GM19372 (cell line): ENCODE measurements around the gene PRSS33.

ENCODE experiments used
- ATAC-seq: cut with Tn5 transposase; IDR thresholded peaks from one replicate; pipeline ENCODE4 v1.9.1; 2021; ENCODE audit warnings: mild to moderate bottlenecking, low read depth, moderate library complexity; ENCODE audit not compliant: unreplicated experiment

The PRSS33 gene

GRCh38 chr16:2766430-2767139, 20.8 kb downstream of the PRSS33 start:
- ATAC-seq, result no peak

DNA sequence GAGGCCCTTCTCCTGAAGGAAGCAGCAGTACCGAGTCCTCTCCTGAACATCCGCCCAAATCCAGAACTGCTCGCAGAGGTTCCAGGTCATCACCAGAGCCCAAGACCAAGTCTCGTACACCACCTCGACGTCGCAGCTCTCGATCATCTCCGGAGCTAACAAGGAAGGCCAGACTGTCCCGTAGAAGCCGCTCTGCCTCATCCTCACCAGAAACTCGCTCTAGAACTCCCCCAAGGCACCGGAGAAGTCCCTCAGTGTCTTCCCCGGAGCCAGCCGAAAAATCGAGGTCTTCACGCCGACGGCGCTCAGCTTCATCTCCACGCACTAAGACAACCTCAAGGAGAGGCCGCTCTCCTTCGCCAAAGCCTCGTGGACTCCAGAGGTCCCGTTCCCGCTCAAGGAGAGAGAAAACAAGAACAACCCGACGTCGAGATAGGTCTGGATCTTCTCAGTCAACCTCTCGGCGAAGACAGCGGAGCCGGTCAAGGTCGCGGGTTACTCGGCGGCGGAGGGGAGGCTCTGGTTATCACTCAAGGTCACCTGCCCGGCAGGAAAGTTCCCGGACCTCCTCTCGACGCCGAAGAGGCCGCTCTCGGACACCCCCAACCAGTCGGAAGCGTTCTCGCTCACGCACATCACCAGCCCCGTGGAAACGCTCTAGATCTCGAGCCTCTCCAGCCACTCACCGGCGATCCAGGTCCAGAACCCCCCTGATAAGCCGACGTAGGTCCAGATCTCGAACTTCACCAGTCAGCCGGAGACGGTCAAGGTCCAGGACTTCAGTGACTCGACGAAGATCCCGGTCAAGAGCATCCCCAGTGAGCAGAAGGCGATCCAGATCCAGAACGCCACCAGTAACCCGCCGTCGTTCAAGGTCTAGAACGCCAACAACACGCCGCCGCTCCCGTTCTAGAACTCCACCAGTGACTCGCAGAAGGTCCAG, 21.6 kb downstream of the PRSS33 start:
- ATAC-seq, result no peak

GRCh38 chr16:2764718-2765117, 22.6 kb downstream of the PRSS33 start:
- ATAC-seq, result no peak

DNA sequence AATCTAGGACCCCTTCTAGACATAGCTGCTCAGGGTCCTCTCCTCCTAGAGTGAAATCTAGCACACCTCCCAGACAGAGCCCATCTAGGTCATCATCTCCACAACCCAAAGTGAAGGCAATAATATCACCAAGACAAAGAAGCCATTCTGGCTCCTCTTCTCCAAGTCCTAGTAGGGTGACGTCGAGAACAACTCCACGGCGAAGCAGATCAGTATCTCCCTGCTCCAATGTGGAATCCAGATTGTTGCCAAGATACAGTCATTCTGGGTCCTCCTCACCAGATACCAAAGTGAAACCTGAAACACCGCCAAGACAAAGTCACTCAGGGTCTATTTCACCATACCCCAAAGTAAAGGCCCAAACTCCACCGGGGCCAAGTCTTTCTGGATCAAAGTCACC, 24.2 kb downstream of the PRSS33 start:
- ATAC-seq, result no peak

DNA sequence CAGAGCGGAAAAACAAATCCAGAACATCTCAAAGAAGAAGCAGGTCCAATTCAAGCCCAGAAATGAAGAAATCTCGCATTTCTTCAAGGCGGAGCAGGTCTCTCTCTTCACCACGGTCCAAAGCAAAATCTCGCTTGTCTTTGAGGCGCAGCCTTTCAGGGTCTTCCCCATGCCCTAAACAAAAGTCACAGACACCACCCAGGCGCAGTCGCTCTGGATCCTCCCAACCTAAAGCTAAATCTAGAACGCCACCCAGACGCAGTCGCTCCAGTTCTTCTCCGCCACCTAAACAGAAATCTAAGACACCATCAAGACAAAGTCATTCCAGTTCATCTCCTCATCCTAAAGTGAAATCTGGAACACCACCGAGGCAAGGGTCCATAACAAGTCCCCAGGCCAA, 24.6 kb downstream of the PRSS33 start:
- ATAC-seq, result no peak

- no peak for ATAC-seq
Observed at GRCh38 chr16:2761886-2762583, 25.3 kb downstream of the PRSS33 start.

DNA sequence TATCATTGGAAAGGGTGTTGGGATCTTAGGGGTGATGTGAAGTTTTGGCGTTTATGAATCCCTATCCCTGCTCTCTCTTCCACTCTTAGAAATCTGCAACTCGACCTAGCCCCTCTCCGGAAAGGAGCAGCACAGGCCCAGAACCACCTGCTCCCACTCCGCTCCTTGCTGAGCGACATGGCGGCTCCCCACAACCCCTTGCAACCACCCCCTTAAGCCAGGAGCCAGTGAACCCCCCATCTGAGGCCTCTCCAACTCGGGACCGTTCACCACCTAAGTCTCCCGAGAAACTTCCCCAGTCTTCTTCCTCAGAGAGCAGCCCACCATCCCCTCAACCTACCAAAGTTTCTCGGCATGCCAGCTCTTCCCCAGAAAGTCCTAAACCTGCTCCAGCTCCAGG, 25.9 kb downstream of the PRSS33 start:
- ATAC-seq, result no peak

DNA sequence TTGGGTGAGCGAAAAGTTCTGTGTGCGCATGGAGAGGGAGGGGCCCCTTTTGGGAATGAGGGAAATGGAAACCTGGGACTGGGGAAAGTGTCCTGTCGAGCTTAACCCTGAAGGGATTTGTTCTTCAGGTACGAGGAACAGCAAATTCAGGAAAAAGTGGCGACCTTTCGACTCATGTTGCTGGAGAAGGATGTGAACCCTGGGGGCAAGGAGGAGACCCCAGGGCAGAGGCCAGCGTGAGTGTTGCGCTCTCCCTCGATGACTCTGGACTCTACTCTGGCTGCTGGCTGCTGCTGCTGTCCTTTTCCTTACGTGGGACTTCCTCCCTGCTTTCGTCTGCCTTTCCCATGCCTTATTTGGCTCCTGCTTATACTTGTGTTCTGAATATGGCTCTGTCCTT, 30.0 kb downstream of the PRSS33 start:
- no peak for ATAC-seq

GRCh38 chr16:2756288-2757015, 30.9 kb downstream of the PRSS33 start:
- no peak for ATAC-seq

DNA sequence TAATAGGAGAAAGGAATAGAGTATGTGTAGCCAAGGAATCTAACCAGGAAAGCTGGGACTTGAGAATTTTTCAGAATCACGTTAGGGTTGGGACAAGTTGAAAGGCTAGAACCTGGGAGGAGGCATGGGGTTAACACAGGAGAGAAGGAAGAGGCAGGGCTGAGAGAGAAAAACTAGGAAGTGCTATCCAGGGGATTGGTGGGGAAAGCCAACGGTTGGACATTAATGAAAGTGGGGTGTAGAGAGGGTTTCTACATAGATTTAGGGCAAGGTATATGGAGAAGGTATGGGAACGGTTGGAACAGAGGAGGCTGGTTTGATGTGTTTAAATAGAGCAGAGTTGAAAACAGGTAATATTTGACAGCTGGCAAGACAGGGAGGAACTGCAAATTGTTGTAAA, 32.2 kb downstream of the PRSS33 start:
- ATAC-seq, result no peak

DNA sequence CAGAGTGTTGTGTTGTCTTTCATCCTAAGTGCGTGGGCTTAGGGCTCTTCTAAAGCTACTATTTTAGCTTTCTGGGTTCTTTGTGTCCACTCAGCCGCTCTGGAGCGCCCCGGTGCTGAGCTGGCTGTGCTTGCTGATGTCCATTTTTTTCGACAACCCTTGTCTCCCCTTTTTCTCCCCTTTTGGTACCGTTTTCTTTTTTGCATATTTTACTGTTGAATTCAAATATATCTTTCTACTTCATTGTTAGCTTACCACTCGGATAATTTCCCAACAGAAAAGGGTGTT, 33.7 kb downstream of the PRSS33 start:
- no peak for ATAC-seq

DNA sequence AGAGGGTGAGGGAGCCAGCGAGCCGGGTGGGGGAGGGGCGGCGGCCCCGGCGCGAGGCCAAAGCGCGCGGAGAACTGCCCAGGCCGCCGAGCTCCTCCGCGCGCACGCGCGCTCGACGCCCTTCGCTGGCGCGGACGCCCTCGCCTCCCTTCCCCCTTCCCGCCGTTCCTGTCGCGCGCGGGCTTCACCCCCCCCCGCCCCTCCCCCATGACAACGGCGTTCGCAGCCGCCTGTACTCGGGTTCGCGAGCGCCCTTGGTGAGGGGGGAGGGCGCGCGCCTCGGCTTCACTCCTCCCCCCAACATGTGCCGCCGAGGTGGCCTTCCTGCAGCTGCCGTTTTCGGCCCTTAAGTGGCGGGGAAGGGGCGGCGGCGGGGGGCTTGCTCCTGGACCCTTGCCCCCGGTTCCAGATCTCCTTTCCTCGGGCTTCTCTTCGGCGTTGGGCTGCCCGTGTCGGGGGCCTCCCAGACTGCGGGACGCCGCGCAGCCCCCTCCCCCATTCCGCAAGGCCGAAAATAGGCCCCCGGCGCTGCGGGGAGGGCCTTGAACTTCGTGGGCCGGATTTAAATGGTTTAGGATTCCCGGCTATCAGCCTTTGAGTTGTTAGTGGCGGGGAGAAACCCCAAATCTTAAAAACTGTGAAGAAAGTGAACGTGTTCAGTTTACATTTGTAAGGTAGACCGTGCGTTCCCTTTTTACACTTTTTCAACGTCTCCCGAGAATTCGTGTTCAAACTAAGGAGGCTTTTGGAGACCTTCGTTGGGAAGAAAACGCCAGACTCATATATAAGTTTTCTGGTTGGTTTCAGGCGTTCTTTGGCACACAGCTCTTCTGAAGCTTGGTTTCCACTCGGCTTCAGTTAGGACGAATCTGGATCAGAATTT, 34.3 kb downstream of the PRSS33 start:
- ATAC-seq, result peak; percentile 46

- ATAC-seq, result peak; percentile 69
Observed at GRCh38 chr16:2752035-2752849, 35.1 kb downstream of the PRSS33 start, which contains the start of gene SRRM2. SRRM2 (plus strand) TSS chr16:2752638; CDS start chr16:2756365, 3,727 bp downstream.

DNA sequence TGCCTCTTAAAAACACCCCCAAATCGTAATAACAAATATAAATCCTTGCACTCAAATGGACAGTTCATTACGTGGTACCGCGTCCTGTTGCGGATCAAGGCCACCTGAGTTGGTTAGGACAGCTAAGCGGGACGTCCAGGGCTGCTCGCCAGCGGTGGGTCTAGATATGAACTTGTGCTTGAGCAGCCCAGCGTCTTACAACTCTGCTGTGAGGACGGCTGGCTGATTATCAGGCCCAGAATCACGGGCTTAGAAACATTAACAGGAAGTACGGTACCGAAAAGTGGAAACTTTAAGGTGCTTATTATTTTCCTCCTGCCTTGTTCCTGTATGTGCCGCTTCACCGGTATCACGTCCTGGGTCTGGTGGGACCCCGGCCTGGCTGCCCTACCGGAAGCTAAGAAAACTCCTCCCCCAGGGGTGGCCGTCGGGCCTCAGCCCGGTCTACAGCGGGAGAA, 35.8 kb downstream of the PRSS33 start:
- no peak for ATAC-seq

DNA sequence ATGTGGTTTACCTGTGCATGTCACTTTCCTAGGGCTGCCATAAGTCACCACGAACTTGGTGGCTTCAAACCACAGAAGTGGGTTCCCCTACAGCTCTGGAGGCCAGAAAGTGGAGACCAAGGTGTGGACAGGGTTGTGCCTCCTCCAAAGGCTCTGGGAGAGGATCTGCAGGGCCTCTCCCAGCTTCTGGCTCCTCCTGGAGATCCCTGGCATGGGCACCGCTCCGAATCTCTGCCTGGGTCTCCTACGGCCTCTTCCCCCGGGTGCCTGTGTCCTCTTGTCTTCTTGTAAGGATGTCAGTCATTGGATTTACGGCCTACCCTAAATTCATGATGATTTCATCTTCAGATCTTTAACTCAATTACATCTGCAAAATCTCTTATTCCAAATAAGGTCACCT, 37.4 kb downstream of the PRSS33 start:
- no peak for ATAC-seq

GRCh38 chr16:2749476-2749875, 37.9 kb downstream of the PRSS33 start:
- no peak for ATAC-seq

DNA sequence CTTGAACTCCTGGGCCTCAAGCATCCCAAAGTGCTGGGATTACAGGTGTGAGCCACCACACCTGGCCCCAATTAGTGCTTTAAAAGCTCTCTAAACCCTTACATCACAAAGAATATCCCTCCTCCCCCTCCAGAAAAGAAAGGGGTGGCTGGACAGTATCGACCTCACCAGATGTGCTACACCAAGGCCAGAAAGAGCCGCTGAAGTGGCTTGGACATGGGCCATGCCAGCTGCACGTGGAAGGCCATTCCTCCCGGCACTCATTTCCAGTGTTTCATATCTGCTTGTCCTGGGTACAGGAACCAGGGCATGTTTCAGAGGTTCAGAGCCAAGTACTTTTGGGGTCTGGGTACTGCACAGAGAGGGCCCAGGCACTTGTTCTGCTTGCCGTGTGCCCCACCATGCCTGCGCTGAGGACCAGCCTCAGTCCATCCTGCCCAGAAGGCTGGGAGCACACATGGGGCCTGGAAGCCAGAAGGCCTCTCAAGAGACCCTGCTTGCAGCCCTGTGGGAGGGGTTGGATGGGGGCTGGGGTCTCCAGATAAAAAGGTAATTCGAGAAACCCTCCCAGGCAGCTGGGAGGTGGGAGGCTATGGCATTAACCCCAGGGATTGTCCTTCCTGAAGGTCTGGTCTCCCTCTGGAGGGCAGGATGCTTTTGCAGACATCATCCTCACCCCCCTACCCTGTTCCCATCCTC, 38.5 kb downstream of the PRSS33 start:
- ATAC-seq, result no peak

- ATAC-seq, result no peak
Observed at GRCh38 chr16:2745961-2746360, 41.4 kb downstream of the PRSS33 start.
